ENCODE measurements around the gene SLC23A2.
"Not testable (repeated sequence)": the region's sequence is repeated elsewhere in the genome, so short reads cannot be mapped to it uniquely, and the experiment has no call there.

The SLC23A2 gene

DNA sequence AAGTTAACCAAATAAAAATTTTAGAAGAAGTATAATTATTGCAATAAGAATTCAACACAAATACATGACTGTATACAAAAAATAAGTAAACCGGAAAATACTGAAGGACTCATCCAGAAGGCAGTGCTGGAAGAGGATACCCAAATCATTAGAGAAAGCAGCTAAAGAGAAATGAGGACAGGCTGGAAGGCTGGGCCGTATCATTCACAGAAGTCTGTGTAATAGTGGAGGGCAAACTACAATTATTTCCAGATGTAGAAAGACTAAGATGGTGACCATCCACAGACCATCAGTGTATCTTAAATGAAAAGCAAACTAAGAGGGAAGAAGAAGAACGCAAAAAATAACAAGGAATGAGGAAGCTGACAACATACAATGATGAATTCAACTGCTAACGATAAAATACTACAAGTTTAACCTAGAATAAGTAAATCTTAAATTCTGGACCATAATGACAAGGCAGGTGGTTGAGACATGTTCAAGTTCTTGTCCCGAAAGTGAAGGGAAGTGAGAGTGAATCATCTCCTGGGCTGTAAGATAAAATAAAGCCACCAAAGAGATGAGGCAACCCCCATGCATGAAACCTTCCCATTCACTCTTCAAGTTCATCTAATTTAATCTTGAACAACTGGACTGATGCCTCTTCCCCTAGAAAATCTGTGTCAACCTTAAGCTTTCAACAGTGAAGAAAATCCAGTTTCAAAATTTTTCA lies 71.5 kb downstream of the SLC23A2 start:
- DNase-seq, result no peak

DNA sequence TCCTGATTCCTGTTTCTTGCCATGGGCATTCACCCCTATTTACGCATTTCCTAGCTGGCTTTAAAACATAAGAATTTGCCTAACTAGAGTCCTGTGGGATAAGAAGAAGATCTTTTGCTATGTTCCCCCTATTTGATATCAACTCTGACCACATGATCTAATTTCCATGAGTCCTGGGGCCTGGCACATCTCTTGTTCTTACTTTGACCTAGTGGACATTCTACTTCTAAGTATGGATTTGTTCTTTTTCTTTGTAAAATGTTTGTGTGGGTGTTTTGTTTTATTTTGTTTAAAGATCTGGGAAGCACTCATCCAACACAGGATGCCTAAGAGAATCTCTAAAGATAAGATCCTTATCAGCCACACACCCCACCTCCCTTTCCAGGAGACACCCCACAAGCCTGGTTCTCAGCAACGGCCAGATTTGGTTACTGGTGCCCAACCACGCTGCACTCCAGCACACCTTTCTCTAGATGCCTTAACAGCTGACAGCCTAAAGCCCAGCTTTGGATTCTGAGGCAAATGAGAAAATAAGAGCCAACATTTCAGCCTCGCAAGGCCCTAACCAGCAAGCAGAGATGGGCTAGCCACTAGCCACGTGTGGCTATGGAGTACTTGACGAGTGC lies 74.7 kb downstream of the SLC23A2 start:
- no peak for DNase-seq

DNA sequence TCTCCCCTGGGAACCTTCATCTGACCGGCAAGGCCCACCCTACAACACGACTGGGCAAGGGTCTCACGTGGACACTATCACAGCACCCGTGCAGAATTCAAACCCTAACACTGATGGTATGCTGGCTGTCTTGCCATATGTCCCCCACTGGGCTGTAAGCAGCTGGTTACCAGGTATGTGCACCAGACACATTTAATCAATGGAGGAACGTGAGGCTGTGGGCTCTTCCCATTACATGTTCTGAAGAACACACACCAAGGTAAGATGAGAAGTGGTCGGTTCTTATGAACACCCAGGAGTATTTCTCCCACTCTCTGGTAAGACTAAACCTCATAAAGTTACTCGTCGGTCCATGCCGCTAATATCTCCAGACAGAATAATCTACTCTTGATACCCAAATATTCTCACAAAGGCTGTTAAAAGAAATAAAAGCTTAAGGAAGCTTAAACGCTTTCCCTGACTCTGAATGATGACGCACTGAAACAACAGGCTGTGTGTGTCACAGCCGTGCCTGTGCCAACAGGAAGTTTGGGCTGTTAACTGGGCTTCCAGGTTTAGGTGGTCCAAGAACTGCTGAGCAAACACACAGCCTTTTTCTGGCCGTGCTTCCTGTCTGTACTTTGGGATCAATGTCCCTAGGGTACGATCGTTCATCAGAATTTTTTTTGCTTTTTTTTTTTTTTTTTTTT lies 75.3 kb downstream of the SLC23A2 start:
- DNase-seq, result no peak

DNA sequence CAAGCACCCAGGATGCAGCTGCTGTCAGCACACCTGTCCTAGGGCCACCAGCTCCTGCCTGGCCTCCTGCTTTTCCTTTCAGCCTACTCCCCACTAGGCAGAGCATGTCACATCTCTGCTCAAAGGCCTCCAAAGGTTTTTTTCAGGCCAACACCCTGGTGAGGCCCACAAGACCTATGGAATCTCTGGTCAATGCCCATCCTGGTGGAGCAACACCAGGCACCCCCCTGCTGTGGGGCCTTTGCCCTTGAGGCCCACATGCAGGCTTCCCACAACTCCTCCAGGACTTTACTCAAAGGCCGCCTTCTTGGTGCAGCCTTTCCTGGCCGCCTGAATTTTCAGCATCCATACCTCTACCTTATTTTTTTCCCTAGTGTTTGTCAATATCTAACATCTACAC lies 76.9 kb downstream of the SLC23A2 start:
- no peak for DNase-seq

- DNase-seq, result no peak
Measured at GRCh38 chr20:4924032-4924431, 77.3 kb downstream of the SLC23A2 start.

DNA sequence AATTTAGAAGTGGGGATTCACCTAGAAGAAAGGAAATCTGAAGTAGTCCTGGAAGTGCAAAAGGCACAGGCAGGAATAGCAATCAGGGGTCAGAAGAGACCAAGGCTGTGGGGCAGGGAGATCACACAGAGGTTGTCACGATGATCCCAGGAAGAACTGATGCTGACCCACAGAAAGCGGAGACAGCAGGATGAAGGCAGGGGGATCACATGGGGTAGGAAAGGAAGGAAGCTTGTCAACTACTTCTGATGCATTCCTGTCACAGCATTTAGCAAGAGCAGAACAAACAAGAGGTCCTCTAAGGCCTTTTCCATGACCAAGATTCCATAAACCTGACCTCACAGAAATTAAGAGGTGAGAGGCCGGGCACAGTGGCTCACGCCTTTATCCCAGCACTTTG lies 79.1 kb downstream of the SLC23A2 start:
- no peak for DNase-seq

DNA sequence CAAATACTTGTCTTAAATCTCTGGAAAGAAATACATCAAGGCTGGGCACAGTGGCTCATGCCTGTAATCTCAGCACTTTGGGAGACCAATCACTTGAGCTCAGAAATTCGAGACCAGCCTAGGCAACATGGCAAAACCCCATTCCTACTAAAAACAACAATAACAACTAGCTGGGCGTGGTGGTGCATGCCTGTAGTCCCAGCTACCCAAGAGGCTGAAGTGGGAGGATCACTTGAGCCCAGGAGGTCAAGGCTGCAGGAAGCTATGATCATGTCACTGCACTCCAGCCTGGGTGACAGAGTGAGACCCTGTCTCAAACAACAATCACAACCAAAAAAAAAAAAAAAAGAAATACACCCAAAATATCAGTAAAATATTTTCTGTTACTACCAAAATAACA lies 80.0 kb downstream of the SLC23A2 start:
- DNase-seq, result not testable (repeated sequence)

GRCh38 chr20:4920655-4921054 lies 80.7 kb downstream of the SLC23A2 start:
- no peak for DNase-seq

- no peak for DNase-seq
Measured at GRCh38 chr20:4920131-4920530, 81.2 kb downstream of the SLC23A2 start.

GRCh38 chr20:4919047-4919704 lies 82.1 kb downstream of the SLC23A2 start:
- DNase-seq, result peak; percentile 24

DNA sequence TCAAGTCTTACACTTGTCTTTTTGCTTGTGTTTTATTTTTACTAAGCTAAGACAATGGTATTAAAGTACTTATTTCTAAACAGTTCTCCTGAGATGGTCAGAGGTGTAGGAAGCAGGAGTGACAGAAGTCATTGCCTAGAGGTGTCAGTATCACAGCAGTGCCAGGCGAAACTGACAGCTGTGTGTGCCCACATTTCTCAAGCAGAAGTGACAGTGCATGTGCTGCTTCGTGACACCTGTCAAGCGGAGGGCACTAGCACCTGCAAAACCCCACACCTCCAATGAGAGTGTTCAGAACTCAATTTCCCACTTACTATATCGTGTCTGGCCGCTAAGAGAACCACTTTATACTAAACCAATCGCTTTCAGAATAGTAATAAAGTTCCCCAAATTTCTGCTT lies 82.8 kb downstream of the SLC23A2 start:
- DNase-seq, result no peak

GRCh38 chr20:4916971-4917881 lies 84.1 kb downstream of the SLC23A2 start:
- DNase-seq, result no peak

GRCh38 chr20:4913147-4913546 lies 88.2 kb downstream of the SLC23A2 start:
- no peak for DNase-seq

- DNase-seq, result no peak
Measured at GRCh38 chr20:4912380-4913142, 88.7 kb downstream of the SLC23A2 start.

DNA sequence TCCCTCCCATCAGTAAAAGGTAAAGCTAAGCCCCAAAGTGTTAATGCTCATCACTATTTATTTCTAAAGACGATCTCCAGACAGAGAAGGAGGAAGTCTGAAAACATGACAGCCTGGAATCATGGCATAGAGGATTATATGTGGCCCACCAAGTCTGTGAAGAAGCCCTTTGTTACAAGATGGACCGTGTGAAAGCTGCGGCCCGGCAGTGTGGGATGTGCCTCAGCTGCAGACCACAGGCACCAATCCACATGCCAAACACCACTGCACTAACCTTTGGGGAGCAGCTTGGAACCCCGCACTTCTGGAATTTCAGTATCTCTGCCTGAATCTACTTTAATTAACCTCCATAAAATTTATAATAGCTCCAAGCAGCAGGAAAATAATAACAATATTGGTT lies 90.4 kb downstream of the SLC23A2 start:
- no peak for DNase-seq

GRCh38 chr20:4905613-4906012 lies 95.7 kb downstream of the SLC23A2 start:
- DNase-seq, result no peak

- DNase-seq, result no peak
Measured at GRCh38 chr20:4905195-4905594, 96.1 kb downstream of the SLC23A2 start.

DNA sequence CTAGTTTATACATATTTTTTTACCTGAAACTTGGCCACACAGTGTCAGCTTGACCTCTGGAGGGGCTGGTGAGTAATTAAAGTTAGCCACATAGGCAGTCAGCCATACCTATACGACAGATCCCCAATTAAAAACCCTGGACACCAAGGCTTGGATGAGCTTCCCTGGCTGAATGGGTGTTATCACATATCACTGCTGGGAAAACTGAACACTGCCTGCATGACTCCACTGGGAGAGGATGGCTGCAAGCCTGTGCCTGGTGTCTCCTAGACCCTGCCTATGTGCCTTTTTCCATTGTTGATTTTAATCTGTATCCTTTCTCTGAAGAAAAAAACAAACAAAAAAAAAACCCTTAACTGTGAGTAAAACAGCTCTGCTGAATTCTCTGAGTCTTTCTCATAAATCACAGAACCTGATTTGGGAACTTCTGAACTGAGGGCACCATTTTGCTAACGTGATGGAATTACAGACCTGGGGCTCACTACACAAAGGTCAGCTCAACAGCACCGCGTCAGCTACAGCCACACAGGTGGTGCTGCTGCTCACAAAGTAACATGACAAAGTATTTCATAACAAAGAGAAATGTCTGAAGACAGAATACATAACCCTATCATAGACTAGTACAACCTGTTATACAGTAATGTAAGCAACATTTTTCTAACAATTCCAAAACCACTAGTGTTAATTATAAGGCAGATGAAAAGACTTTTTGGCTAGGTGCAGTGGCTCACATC lies 97.0 kb downstream of the SLC23A2 start:
- DNase-seq, result no peak

DNA sequence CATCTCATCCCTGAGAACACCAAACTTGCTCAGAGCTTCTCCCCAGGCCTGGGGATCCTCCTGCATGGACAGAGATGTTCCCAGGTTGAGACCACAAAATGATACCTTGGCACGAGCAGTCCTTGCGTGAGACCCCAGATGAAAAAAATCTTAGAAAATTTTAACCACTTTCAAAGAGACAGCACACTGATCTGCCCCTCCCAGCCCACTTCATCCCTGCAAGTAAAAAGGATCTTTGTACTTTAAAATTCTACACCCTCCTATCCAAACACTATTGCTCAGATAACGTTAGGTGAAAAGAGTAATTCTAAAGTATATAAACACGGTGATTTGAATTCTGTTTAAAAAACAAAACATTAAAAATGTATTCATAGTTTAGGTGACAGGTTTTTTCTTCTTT lies 98.5 kb downstream of the SLC23A2 start:
- no peak for DNase-seq

DNA sequence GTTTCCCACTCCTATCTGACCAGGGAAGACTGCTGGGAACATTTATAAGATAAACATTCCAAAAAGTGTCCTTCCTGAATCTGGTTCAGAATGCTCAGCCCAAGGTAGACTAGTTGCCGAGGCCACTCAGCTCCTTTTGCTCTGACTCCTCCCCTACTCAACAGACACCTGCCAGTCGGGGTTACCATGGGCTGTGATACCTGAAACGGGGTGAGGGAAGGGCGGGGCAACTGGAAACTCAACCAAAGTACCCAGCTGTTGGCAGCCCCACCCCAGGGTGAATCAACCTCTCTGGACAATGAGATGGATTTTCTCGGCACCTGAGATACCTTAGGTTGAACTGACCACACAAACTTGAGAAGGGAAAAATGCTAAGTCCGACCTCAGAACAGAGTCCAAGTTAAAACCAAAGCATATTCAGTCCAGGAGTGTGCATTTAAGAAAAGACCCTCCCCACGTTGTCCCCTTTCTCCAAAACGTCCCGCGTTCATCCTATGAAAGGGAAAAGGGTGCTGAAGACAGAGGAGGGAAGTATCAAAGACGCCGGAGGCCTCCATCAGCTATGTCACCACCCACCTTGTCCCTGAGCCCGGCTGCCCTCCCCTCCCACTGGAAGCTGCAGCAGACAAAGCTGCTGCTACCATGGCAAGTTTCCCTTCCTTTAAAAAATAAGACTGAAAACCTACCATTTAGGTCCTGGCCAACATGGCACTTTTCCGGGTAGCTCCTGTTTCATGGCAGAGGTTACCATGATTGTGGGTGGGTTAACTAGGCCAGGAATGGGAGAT lies 100.1 kb downstream of the SLC23A2 start:
- no peak for DNase-seq

Data from NCI-H2171 treated with DMSO at 0.1 percent for 48 hours (cell line).